Measurements from ENCODE around the gene PRKCA.

Gene PRKCA

GRCh38 chr17:66739553-66739952 is 437.1 kb downstream of the PRKCA start:
- DNase-seq (ENCODE audit: low spot score) = no peak
- CTCF ChIA-PET = interaction anchor here (1.5 kb wide), 1 partner anchor 11 kb away, joined by 3 read pairs; no protein-coding TSS in a partner anchor
- POLR2A ChIA-PET (ENCODE audit: low non-redundant PET) = no interaction called here
- H3K27ac ChIP-seq = no peak overlapping the region
- TF ChIP-seq CTCF (conservative IDR thresholded peaks at IDR 0.05; ENCODE audit: low read depth) = no peak

GRCh38 chr17:66740226-66740625 is 437.8 kb downstream of the PRKCA start:
- CTCF ChIA-PET = interaction anchor here (1.5 kb wide), 1 partner anchor 12 kb away, joined by 3 read pairs; no protein-coding TSS in a partner anchor
- POLR2A ChIA-PET (ENCODE audit: low non-redundant PET) = no interaction called here
- DNase-seq (ENCODE audit: low spot score) = no peak
- TF ChIP-seq CTCF (conservative IDR thresholded peaks at IDR 0.05; ENCODE audit: low read depth) = no peak
- no peak overlapping the region for H3K27ac ChIP-seq

- no peak for TF ChIP-seq CTCF (conservative IDR thresholded peaks at IDR 0.05; ENCODE audit: low read depth)
- H3K27ac ChIP-seq = no peak overlapping the region
- DNase-seq (ENCODE audit: low spot score) = no peak
- POLR2A ChIA-PET (ENCODE audit: low non-redundant PET) = no interaction called here
- CTCF ChIA-PET = interaction anchor here (0.7 kb wide), 1 partner anchor 389 kb away, joined by 3 read pairs; no protein-coding TSS in a partner anchor
Observed at GRCh38 chr17:66743511-66743910, 441.1 kb downstream of the PRKCA start.

- ChIA-PET POLR2A (ENCODE audit: low non-redundant PET) (no interaction called here), CTCF (interaction anchor here (1.5 kb wide), 1 partner anchor 229 kb away, joined by 3 read pairs; no protein-coding TSS in a partner anchor)
- TF ChIP-seq CTCF (conservative IDR thresholded peaks at IDR 0.05; ENCODE audit: low read depth) = no peak
- no peak overlapping the region for H3K27ac ChIP-seq
- DNase-seq (ENCODE audit: low spot score) = no peak
Observed at GRCh38 chr17:66746736-66747135, 444.3 kb downstream of the PRKCA start.

- peak; percentile 72 for DNase-seq (ENCODE audit: low spot score)
Observed at GRCh38 chr17:66747578-66748275, 445.3 kb downstream of the PRKCA start.

GRCh38 chr17:66748578-66748977 is 446.2 kb downstream of the PRKCA start:
- ChIA-PET CTCF (no interaction called here), POLR2A (ENCODE audit: low non-redundant PET) (no interaction called here)
- no peak for DNase-seq (ENCODE audit: low spot score)
- no peak overlapping the region for H3K27ac ChIP-seq
- no peak for TF ChIP-seq CTCF (conservative IDR thresholded peaks at IDR 0.05; ENCODE audit: low read depth)

More at GRCh38 chr17:66747578-66748275, 445.3 kb downstream of the PRKCA start:
- POLR2A ChIA-PET (ENCODE audit: low non-redundant PET) = no interaction called here
- CTCF ChIA-PET = interaction anchor here (0.6 to 1.5 kb wide), 4 partner anchors 12 to 228 kb away, joined by 3 to 5 read pairs (median 4); no protein-coding TSS in a partner anchor
- no peak for TF ChIP-seq CTCF (conservative IDR thresholded peaks at IDR 0.05; ENCODE audit: low read depth)
- H3K27ac ChIP-seq = no peak overlapping the region
